ENCODE data around the gene BSN.
"Not testable (repeated sequence)": the region's sequence is repeated elsewhere in the genome, so short reads cannot be mapped to it uniquely, and the experiment has no call there.

Gene BSN

DNA sequence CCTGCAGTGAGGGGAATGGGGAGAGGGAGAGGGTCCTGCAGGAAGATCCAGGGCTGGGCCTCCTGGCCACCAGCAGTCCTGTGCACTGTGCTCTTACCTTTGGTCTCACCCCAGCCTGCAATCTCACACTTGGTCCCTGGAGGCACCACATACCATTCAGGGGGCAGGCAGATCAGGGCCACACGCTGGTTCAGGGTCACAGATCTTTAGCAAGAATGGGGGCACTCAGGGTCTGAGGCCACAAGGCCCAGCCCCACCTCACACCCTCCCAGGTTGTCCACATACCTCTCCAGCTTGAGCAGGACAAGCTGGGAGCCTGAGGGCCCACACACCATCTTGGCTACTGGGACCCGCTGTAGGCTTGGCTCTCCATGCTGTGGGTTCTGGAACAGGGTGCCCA, 130.2 kb downstream of the BSN start:
- H3K9me3 Mint-ChIP-seq; H3K4me3 Mint-ChIP-seq; DNase-seq; H3K27me3 Mint-ChIP-seq; ATAC-seq (replicated peaks); H3K27ac Mint-ChIP-seq: not testable (repeated sequence)
- Mint-ChIP-seq H3K4me1 (peaks cover 24 to 54% of the 10 kb centered on the region in 2 donors), H3K36me3 (peaks cover 39 to 41% of the 10 kb centered on the region in 2 donors)

DNA sequence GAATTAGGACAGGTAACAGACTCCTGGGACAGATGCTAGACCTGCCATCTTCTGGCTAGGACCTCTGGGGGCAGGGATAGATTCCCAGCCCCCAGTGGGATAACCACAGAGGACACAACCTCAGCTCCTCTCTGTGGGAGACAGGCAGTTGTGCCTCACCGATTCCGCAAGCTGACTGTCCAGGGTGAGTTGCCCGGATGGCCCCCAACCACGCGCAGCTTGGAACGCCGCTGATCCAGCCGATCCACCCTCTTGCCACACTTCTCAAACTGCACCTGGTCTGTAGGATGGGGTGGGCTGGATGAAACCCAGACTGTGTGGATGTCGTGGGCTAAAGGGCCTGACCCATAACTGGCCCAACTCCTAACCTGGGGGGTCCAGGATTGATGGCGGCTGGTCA, 130.8 kb downstream of the BSN start:
- Mint-ChIP-seq H3K36me3 (peaks cover 34% of the 10 kb centered on the region in 2 donors), H3K4me3 (peak overlapping the region; percentile 50 to 64), H3K4me1 (peaks cover 24 to 55% of the 10 kb centered on the region in 2 donors)
- ATAC-seq (replicated peaks); H3K27ac Mint-ChIP-seq; H3K27me3 Mint-ChIP-seq; H3K9me3 Mint-ChIP-seq; DNase-seq: not testable (repeated sequence)

DNA sequence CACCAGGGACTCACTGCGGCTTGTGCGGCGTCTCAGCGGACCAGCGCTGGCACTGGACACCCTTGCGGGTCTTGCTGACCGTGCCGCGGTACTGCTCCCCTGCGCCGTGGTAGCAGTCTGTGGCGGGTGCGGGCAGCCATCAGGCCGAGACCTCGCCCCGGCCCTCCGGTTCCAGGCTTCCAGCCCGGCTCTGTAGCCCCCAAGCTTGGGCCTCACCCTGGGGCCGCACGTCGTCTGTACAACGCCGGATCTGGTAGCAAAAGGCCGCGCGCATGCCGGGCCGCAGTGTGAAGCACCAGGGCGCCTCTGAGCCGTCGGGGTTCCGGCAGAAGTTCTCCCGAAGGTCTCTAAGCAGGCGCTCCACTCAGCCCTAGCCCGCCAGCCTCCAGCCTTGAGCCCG, 131.6 kb downstream of the BSN start:
- H3K27ac Mint-ChIP-seq, H3K9me3 Mint-ChIP-seq, DNase-seq, H3K27me3 Mint-ChIP-seq, H3K4me3 Mint-ChIP-seq: not testable (repeated sequence)
- Mint-ChIP-seq H3K36me3 (peaks cover 27% of the 10 kb centered on the region in 2 donors), H3K4me1 (peaks cover 22 to 55% of the 10 kb centered on the region in 2 donors)
- ATAC-seq (replicated peaks), result peak in 1 of 2 donors; percentile 3

DNA sequence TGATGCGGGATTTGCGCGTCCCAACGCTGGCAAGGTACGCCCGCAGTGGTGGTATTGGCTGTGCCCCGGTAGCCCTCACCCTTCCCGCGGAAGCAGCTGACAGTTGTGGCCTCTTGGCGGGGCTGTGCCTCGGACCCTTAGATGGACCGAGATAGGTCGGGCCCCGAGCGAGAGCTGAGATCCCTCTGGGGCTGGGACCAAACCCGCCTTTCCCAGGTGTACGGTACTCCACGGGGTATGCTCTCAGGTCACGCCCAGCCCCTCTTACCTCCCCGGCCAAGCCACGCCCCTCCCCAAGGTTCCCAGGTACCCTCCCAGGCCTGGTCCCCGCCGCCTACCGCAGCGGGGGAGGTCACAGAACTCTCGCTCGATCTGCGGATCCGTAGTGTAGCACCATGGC, 132.1 kb downstream of the BSN start:
- not testable (repeated sequence) for H3K9me3 Mint-ChIP-seq, DNase-seq, H3K27ac Mint-ChIP-seq, H3K27me3 Mint-ChIP-seq
- H3K36me3 Mint-ChIP-seq, result peaks cover 26% of the 10 kb centered on the region in 2 donors
- H3K4me1 Mint-ChIP-seq, result peaks cover 24 to 55% of the 10 kb centered on the region in 2 donors
- H3K4me3 Mint-ChIP-seq, result peak overlapping the region; percentile 73 to 76
- ATAC-seq (replicated peaks), result peak in 1 of 2 donors; percentile 20

GRCh38 chr3:49686769-49687423, 132.6 kb downstream of the BSN start:
- Mint-ChIP-seq H3K36me3 (peaks cover 26% of the 10 kb centered on the region in 2 donors), H3K4me1 (peaks cover 24 to 59% of the 10 kb centered on the region in 2 donors), H3K4me3 (peak overlapping the region; percentile 73 to 76)
- H3K27ac Mint-ChIP-seq, H3K27me3 Mint-ChIP-seq, H3K9me3 Mint-ChIP-seq: not testable (repeated sequence)
- ATAC-seq (replicated peaks), result peak; percentile 33 to 37
- DNase-seq, result peak; percentile 47

DNA sequence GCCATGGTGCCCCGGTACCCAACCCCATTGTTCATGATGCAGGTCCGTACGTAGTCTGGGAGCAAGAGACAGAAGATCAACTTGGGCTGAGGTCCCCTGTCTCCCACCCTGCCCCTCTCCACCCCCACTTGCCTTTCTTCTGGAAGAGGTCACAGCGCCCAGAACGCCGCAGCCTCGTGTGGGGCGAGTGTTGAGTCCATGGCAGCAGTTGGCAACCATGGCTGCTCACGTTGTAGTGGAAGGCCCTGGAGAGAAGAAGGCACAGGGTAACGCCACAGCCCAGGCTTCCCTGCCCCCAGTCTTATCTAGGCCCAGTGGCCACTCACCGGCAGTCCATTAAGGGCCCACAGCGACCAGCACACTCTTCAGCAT, 133.1 kb downstream of the BSN start:
- ATAC-seq (replicated peaks); H3K27me3 Mint-ChIP-seq; H3K9me3 Mint-ChIP-seq; DNase-seq; H3K27ac Mint-ChIP-seq: not testable (repeated sequence)
- Mint-ChIP-seq H3K4me1 (peaks cover 24 to 59% of the 10 kb centered on the region in 2 donors), H3K4me3 (peak overlapping the region in 1 of 2 donors; percentile 76), H3K36me3 (peaks cover 24 to 26% of the 10 kb centered on the region in 2 donors)

GRCh38 chr3:49688338-49689045, 134.2 kb downstream of the BSN start:
- Mint-ChIP-seq H3K36me3 (peaks cover 21% of the 10 kb centered on the region in 2 donors), H3K4me1 (peaks cover 26 to 59% of the 10 kb centered on the region in 2 donors), H3K4me3 (peak overlapping the region; percentile 98 to 99), H3K27ac (peak overlapping the region; percentile 93)
- not testable (repeated sequence) for H3K9me3 Mint-ChIP-seq, DNase-seq, H3K27me3 Mint-ChIP-seq
- peak; percentile 2 to 5 for ATAC-seq (replicated peaks)

- peak within 1 kb of the TSS; percentile 98 to 99 for H3K4me3 Mint-ChIP-seq
- H3K27ac Mint-ChIP-seq, result peak within 1 kb of the TSS; percentile 93
- peaks cover 16% of the 10 kb centered on the region in 2 donors for H3K36me3 Mint-ChIP-seq
- no peaks in the 10 kb centered on the region for H3K9me3 Mint-ChIP-seq
- peaks cover 27 to 59% of the 10 kb centered on the region in 2 donors for H3K4me1 Mint-ChIP-seq
- H3K27me3 Mint-ChIP-seq, result peaks cover 5% of the 10 kb centered on the region in 2 donors
- DNase-seq (peak; percentile 90), ATAC-seq (replicated peaks) (peak; percentile 67 to 80)
Measured at GRCh38 chr3:49689046-49689907, 135.0 kb downstream of the BSN start, which contains the start of the genes MST1 and RNF123. TSS of gene MST1 (minus strand) at chr3:49689474. CDS start at chr3:49688691, 783 bp downstream. TSS of gene RNF123 (plus strand) at chr3:49689557. CDS start at chr3:49691166, 1,609 bp downstream.

DNA sequence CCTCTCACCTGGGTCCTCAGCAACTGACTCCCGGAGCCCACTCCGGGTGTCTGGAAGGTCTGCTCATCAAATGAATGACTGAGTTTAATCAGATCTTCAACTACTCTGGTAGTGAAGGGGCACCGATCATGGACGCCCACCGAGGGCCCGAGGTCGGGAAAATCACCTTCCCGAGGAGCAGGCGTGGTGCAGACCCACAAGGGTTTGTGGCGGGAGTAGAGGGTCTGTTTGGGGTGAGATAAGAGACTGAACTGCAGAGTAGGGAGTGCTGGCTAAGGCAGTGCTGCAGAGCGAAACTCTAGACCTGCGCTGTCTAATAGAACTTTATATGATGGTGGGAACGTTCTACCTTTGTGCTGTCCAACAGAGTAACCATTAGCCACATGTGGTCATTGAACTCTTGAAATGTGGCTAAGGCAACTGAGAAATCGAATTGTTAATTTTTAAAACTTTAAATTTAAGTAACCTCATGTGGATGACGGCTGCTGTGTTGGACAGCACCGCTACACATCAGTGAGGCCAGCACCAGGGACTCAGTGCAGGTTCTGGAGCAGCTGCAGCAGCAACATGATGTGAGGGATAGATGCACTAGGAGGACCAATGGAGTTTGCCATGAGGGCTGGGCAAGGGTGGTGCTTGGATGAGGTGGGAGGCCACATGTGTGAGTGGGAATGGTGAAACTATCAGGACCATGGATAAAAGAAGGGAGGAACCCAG, 135.8 kb downstream of the BSN start:
- H3K36me3 Mint-ChIP-seq; H3K27me3 Mint-ChIP-seq; H3K9me3 Mint-ChIP-seq; ATAC-seq (replicated peaks); DNase-seq: not testable (repeated sequence)
- Mint-ChIP-seq H3K4me3 (peak overlapping the region; percentile 98 to 99), H3K4me1 (peaks cover 28 to 58% of the 10 kb centered on the region in 2 donors), H3K27ac (peak overlapping the region; percentile 93)

DNA sequence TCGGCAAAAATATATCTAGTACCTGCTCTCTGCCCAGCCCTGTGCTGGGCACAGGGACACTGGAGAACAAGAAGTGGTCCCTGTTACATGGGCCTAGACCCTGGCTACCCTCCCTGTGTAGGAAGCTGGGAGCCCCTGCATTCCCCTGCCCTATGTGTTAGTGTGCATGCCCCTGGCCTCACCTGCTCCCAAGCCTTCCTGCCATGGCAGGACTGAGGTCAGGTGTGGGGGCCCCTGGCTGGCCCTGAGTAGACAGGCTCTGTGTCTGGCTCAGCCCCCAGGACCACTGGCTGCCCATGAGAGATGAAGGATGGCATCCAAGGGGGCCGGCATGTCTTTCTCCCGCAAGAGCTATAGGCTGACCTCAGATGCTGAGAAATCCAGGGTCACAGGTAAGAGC, 136.6 kb downstream of the BSN start:
- H3K27me3 Mint-ChIP-seq; H3K36me3 Mint-ChIP-seq; DNase-seq; H3K9me3 Mint-ChIP-seq; ATAC-seq (replicated peaks): not testable (repeated sequence)
- Mint-ChIP-seq H3K27ac (peak overlapping the region; percentile 25), H3K4me3 (peak overlapping the region; percentile 19 to 98), H3K4me1 (peaks cover 24 to 56% of the 10 kb centered on the region in 2 donors)

GRCh38 chr3:49691481-49691880, 137.2 kb downstream of the BSN start:
- H3K4me1 Mint-ChIP-seq, result peaks cover 24 to 50% of the 10 kb centered on the region in 2 donors
- not testable (repeated sequence) for H3K36me3 Mint-ChIP-seq, H3K4me3 Mint-ChIP-seq

DNA sequence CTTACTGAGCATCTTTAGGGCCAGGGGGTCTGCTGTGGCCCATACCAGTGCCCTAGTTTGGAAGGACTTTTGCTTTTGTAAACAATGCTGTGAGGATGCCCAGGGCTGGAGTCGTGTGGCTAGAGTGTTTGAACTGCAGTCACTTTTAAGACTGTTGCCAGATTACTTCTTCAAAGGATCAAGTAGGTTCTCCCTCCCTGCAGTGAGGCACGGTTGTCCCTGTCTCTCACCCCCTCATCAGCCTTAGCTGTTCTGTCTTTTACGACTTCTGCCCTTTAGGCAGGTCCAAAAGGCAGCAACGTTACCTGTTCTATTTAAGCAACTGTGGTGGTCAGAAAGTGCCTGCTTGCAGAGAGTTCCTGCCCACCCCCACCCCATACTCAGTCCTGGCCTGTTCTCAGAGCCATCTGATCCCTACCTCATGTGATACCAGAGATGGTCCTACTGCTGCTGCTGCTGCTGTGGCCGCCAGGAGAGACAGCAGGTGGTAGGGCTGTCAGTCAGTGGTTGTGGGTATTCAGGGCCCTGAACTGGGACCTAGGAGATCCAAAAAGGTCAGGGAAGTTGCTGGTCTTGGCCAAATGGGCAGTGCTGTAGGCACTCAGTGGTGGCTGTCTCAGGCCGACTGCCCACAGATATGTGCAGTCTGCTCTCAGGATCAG, 140.3 kb downstream of the BSN start:
- peaks cover 17 to 28% of the 10 kb centered on the region in 2 donors for H3K4me1 Mint-ChIP-seq
- not testable (repeated sequence) for H3K4me3 Mint-ChIP-seq; H3K27ac Mint-ChIP-seq; DNase-seq; H3K9me3 Mint-ChIP-seq; H3K27me3 Mint-ChIP-seq; ATAC-seq (replicated peaks)
- peaks cover 15 to 28% of the 10 kb centered on the region in 2 donors for H3K36me3 Mint-ChIP-seq

More at GRCh38 chr3:49691481-49691880, 137.2 kb downstream of the BSN start:
- H3K27me3 Mint-ChIP-seq; DNase-seq; H3K9me3 Mint-ChIP-seq; ATAC-seq (replicated peaks): not testable (repeated sequence)
- peak overlapping the region; percentile 62 for H3K27ac Mint-ChIP-seq
